ENCODE data around the gene NCOA7. TPM values are rescaled to one million over a fixed set of nuclear protein-coding genes. Genes with fewer than 3 reads are reported as not detected.

Gene NCOA7
- total RNA-seq, 1 experiment from 2014 or later, result 13.8 TPM

DNA sequence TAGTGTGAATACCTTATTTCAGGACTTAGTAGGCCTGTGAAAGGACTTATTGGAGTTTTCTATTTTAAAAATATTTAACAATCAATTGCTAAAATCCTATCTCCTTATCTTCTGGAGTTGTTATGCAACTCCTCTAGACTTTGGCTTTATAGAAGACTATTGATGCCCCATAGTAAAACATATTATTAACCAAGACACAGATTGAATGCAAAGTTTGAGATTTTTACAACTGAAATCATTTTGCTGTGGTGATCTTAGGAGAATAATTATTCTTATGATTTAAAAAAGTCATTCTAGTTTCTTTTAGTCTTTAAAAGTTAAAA is 36.9 kb upstream of the NCOA7 start:
- TF ChIP-seq, protein P1, sequence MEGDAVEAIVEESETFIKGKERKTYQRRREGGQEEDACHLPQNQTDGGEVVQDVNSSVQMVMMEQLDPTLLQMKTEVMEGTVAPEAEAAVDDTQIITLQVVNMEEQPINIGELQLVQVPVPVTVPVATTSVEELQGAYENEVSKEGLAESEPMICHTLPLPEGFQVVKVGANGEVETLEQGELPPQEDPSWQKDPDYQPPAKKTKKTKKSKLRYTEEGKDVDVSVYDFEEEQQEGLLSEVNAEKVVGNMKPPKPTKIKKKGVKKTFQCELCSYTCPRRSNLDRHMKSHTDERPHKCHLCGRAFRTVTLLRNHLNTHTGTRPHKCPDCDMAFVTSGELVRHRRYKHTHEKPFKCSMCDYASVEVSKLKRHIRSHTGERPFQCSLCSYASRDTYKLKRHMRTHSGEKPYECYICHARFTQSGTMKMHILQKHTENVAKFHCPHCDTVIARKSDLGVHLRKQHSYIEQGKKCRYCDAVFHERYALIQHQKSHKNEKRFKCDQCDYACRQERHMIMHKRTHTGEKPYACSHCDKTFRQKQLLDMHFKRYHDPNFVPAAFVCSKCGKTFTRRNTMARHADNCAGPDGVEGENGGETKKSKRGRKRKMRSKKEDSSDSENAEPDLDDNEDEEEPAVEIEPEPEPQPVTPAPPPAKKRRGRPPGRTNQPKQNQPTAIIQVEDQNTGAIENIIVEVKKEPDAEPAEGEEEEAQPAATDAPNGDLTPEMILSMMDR (IDR thresholded peaks at IDR 0.05 in 2 of 3, conservative IDR thresholded peaks at IDR 0.05 in 1 of 3; ENCODE audit: borderline replicate concordance in 1 of 3, insufficient read depth in 1 of 3, low read depth in 2 of 3, low read length in 2 of 3), result no peak
- no peak for TF ChIP-seq SIN3A (IDR thresholded peaks at IDR 0.05; ENCODE audit: low read depth)
- no peak for TF ChIP-seq CBX3 (IDR thresholded peaks at IDR 0.05; ENCODE audit: low read depth)
- no peak for TF ChIP-seq ZNF274 (IDR thresholded peaks at IDR 0.05; ENCODE audit: low read depth, low read length)
- TF ChIP-seq, protein P2, sequence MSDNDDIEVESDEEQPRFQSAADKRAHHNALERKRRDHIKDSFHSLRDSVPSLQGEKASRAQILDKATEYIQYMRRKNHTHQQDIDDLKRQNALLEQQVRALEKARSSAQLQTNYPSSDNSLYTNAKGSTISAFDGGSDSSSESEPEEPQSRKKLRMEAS (IDR thresholded peaks at IDR 0.05), result no peak
- TF ChIP-seq ATF3 (IDR thresholded peaks at IDR 0.05), result no peak
- TF ChIP-seq ZFX (IDR thresholded peaks at IDR 0.05), result no peak
- no peak for TF ChIP-seq CEBPB (IDR thresholded peaks at IDR 0.05; ENCODE audit: low read depth)
- no peak for TF ChIP-seq SP1 (IDR thresholded peaks at IDR 0.05; ENCODE audit: low read depth)
- TF ChIP-seq POLR2AphosphoS5 (IDR thresholded peaks at IDR 0.05; ENCODE audit: low read depth, low read length), result no peak
- no peak for TF ChIP-seq TCF7L2 (IDR thresholded peaks at IDR 0.05; ENCODE audit: borderline replicate concordance, extremely low read depth, insufficient read depth, insufficient read length)
- no peak for TF ChIP-seq JUND (IDR thresholded peaks at IDR 0.05)
- TF ChIP-seq EZH2phosphoT487 (IDR thresholded peaks at IDR 0.05; ENCODE audit: borderline replicate concordance), result no peak
- no peak for TF ChIP-seq ZBTB33 (IDR thresholded peaks at IDR 0.05; ENCODE audit: extremely low read depth, insufficient replicate concordance, low read length)
- no peak for TF ChIP-seq YY1 (IDR thresholded peaks at IDR 0.05; ENCODE audit: extremely low read depth, insufficient replicate concordance, low read depth, low read length)
- no peak for TF ChIP-seq ELF1 (IDR thresholded peaks at IDR 0.05; ENCODE audit: borderline replicate concordance, low read depth)
- TF ChIP-seq, protein P3, sequence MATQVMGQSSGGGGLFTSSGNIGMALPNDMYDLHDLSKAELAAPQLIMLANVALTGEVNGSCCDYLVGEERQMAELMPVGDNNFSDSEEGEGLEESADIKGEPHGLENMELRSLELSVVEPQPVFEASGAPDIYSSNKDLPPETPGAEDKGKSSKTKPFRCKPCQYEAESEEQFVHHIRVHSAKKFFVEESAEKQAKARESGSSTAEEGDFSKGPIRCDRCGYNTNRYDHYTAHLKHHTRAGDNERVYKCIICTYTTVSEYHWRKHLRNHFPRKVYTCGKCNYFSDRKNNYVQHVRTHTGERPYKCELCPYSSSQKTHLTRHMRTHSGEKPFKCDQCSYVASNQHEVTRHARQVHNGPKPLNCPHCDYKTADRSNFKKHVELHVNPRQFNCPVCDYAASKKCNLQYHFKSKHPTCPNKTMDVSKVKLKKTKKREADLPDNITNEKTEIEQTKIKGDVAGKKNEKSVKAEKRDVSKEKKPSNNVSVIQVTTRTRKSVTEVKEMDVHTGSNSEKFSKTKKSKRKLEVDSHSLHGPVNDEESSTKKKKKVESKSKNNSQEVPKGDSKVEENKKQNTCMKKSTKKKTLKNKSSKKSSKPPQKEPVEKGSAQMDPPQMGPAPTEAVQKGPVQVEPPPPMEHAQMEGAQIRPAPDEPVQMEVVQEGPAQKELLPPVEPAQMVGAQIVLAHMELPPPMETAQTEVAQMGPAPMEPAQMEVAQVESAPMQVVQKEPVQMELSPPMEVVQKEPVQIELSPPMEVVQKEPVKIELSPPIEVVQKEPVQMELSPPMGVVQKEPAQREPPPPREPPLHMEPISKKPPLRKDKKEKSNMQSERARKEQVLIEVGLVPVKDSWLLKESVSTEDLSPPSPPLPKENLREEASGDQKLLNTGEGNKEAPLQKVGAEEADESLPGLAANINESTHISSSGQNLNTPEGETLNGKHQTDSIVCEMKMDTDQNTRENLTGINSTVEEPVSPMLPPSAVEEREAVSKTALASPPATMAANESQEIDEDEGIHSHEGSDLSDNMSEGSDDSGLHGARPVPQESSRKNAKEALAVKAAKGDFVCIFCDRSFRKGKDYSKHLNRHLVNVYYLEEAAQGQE (IDR thresholded peaks at IDR 0.05; ENCODE audit: low read depth), result no peak
- TF ChIP-seq FOSL1 (IDR thresholded peaks at IDR 0.05; ENCODE audit: low read depth), result no peak
- ATAC-seq (no peak), DNase-seq (ENCODE audit: low read depth, low spot score) (no peak)
- Histone ChIP-seq H3K4me1 (ENCODE audit: control insufficient read depth in 1 of 2, insufficient read depth in 2 of 2, low read length in 2 of 2) (peaks cover 0 to 11% of the 10 kb centered on the region in 2 experiments; a peak in 2 of 4 replicates), H3K9me2 (ENCODE audit: insufficient read depth) (no peaks in the 10 kb centered on the region), H3K9me3 (ENCODE audit: control insufficient read depth in 1 of 2, insufficient read depth in 1 of 2, low read depth in 1 of 2, low read length in 2 of 2) (no peaks in the 10 kb centered on the region), H2AFZ (ENCODE audit: low read depth, low read length, poor library complexity, severe bottlenecking) (no peak overlapping the region), H4K20me1 (ENCODE audit: insufficient read depth) (no peaks in the 10 kb centered on the region), H3K27me3 (ENCODE audit: insufficient read depth, low read length) (peaks cover 47% of the 10 kb centered on the region), H3K4me2 (ENCODE audit: low read length) (no peak overlapping the region), H3K79me2 (ENCODE audit: insufficient read depth, low read length) (no peaks in the 10 kb centered on the region), H3K36me3 (ENCODE audit: control insufficient read depth in 1 of 2, insufficient read depth in 2 of 2, low read length in 2 of 2) (no peaks in the 10 kb centered on the region), H3K27ac (ENCODE audit: low read depth, low read length) (no peak overlapping the region), H3K9ac (ENCODE audit: low read length) (no peak overlapping the region), H3K4me3 (replicated peaks in 1 of 2; ENCODE audit: low read depth in 1 of 2, low read length in 2 of 2) (no peak overlapping the region)
- ChIA-PET RAD21 (ENCODE audit: low non-redundant PET in 1 of 2, low total read pairs in 2 of 2, uncharacterized antibody in 2 of 2, unreplicated experiment in 2 of 2) (interaction anchor here in 1 of 2 experiments (0.7 kb wide), 1 partner anchor 452 kb away, joined by 3 read pairs; the partner anchor contains the start of gene HDDC2), POLR2A (no interaction called here), CTCF (interaction anchor here (0.8 to 2.4 kb wide), 14 partner anchors 9 to 883 kb away, joined by 3 to 36 read pairs (median 6); partner anchors contain the start of gene HINT3)
- intact Hi-C loops (cut with micrococcal nuclease), result loop anchor here (5.0 kb wide), 1 partner anchor 887 kb away; no protein-coding TSS in a partner anchor
- no TSS peak for BruUV-seq (replicated peaks)
